MM.1S (cell line): ENCODE measurements around the gene IDI2.

Source experiments
- DNase-seq: peaks from one replicate; pipeline ENCODE4 v3.0.0-alpha.2; 2015
- H2AFZ ChIP-seq: fragments of 300-600 bp; sonication (generic); 2 replicates; pipeline ENCODE4 v1.6.0; 2016; ENCODE audit warnings: antibody characterized with exemption, low read length
- H3F3A ChIP-seq: fragments of 300-600 bp; sonication (generic); 2 replicates; pipeline ENCODE4 v1.6.1; 2016; ENCODE audit warnings: mild to moderate bottlenecking, antibody characterized with exemption, low read length, moderate library complexity, mixed read lengths; ENCODE audit not compliant: insufficient read depth
- H3K27ac ChIP-seq: fragments of 300-600 bp; sonication (generic); 2 replicates; pipeline ENCODE4 v1.5.1; 2016; ENCODE audit warnings: mild to moderate bottlenecking, low read length
- H3K27me3 ChIP-seq: fragments of 300-600 bp; sonication (generic); replicated peaks from 2 replicates; pipeline ENCODE4 v1.6.0; 2016; ENCODE audit warnings: low read length; ENCODE audit not compliant: insufficient read depth
- H3K36me3 ChIP-seq: fragments of 300-600 bp; sonication (generic); replicated peaks from 2 replicates; pipeline ENCODE4 v1.6.1; 2016; ENCODE audit warnings: mild to moderate bottlenecking, low read length, mixed read lengths; ENCODE audit not compliant: insufficient read depth
- H3K4me1 ChIP-seq: fragments of 300-600 bp; sonication (generic); 2 replicates; pipeline ENCODE4 v1.6.1; 2016; ENCODE audit warnings: low read length, mixed read lengths
- H3K4me2 ChIP-seq: fragments of 300-600 bp; sonication (generic); 2 replicates; pipeline ENCODE4 v1.6.0; 2016; ENCODE audit warnings: low read depth, low read length
- H3K4me3 ChIP-seq: fragments of 300-600 bp; sonication (generic); 2 replicates; pipeline ENCODE4 v1.5.1; 2016; ENCODE audit warnings: low read length, mixed read lengths
- H3K79me2 ChIP-seq: fragments of 300-600 bp; sonication (generic); 2 replicates; pipeline ENCODE4 v1.6.1; 2016; ENCODE audit warnings: mixed run types, low read length, mixed read lengths
- H3K9ac ChIP-seq: fragments of 300-600 bp; sonication (generic); 2 replicates; pipeline ENCODE4 v1.6.1; 2016; ENCODE audit warnings: low read length, mixed read lengths
- H3K9me2 ChIP-seq: fragments of 300-600 bp; sonication (generic); replicated peaks from 2 replicates; pipeline ENCODE4 v1.6.1; 2016; ENCODE audit warnings: mild to moderate bottlenecking, low read length, mixed read lengths; ENCODE audit not compliant: insufficient read depth
- H3K9me3 ChIP-seq: fragments of 300-600 bp; sonication (generic); replicated peaks from 2 replicates; pipeline ENCODE4 v1.6.1; 2016; ENCODE audit warnings: mild to moderate bottlenecking, low read length, mixed read lengths; ENCODE audit not compliant: insufficient read depth
- H4K20me1 ChIP-seq: fragments of 300-600 bp; sonication (generic); 2 replicates; pipeline ENCODE4 v1.6.1; 2016; ENCODE audit warnings: mild to moderate bottlenecking, low read length, moderate library complexity, mixed read lengths; ENCODE audit not compliant: insufficient read depth
- CTCF ChIP-seq: fragments of 300-600 bp; sonication (generic); IDR thresholded peaks from 2 replicates; pipeline ENCODE4 v1.5.1; 2016; ENCODE audit warnings: antibody characterized with exemption, low read length, mixed read lengths
- EZH2 ChIP-seq: fragments of 300-600 bp; sonication (generic); optimal IDR thresholded peaks from 2 replicates; pipeline ENCODE3; 2017; ENCODE audit warnings: low read depth, mild to moderate bottlenecking, antibody characterized with exemption, low read length, mixed read lengths
- EZH2phosphoT487 ChIP-seq: fragments of 300-600 bp; sonication (generic); IDR thresholded peaks from 2 replicates; pipeline ENCODE4 v1.6.1; 2018; ENCODE audit warnings: antibody characterized with exemption, low read length

IDI2 gene

GRCh38 chr10:1037098-1037497, 11.4 kb upstream of the IDI2 start:
- Histone ChIP-seq H3K9me2 (no peaks in the 10 kb centered on the region), H3K9ac (no peak overlapping the region), H3K27me3 (no peaks in the 10 kb centered on the region), H4K20me1 (no peaks in the 10 kb centered on the region), H3K9me3 (no peaks in the 10 kb centered on the region), H3K79me2 (0 out of 2 replicates have a peak, but pooled peaks cover 4% of the 10 kb centered on the region), H3K4me2 (no peak overlapping the region), H3F3A (0 out of 2 replicates have a peak, but pooled peaks cover 5% of the 10 kb centered on the region), H3K4me3 (no peak overlapping the region), H3K27ac (no peak overlapping the region), H3K4me1 (no peaks in the 10 kb centered on the region), H2AFZ (no peak overlapping the region), H3K36me3 (peaks cover 19% of the 10 kb centered on the region)
- no peak for DNase-seq
- TF ChIP-seq EZH2phosphoT487 = no peak
- no peak for TF ChIP-seq EZH2
- no peak for TF ChIP-seq CTCF

- H2AFZ ChIP-seq = no peak overlapping the region
- no peak overlapping the region for H3K27ac ChIP-seq
- no peaks in the 10 kb centered on the region for H3K9me2 ChIP-seq
- H3K27me3 ChIP-seq = no peaks in the 10 kb centered on the region
- no peaks in the 10 kb centered on the region for H3K4me1 ChIP-seq
- 0 out of 2 replicates have a peak, but pooled peaks cover 3% of the 10 kb centered on the region for H3K79me2 ChIP-seq
- no peak overlapping the region for H3K9ac ChIP-seq
- no peak for TF ChIP-seq EZH2phosphoT487
- TF ChIP-seq CTCF = no peak
- TF ChIP-seq EZH2 = no peak
- DNase-seq = no peak
- H3F3A ChIP-seq = 0 out of 2 replicates have a peak, but pooled peaks cover 5% of the 10 kb centered on the region
- H3K4me2 ChIP-seq = no peak overlapping the region
- H3K36me3 ChIP-seq = peaks cover 17% of the 10 kb centered on the region
- no peaks in the 10 kb centered on the region for H3K9me3 ChIP-seq
- no peak overlapping the region for H3K4me3 ChIP-seq
- no peaks in the 10 kb centered on the region for H4K20me1 ChIP-seq
Observed at GRCh38 chr10:1036341-1036791, 10.7 kb upstream of the IDI2 start.

GRCh38 chr10:1035201-1035600, 9.5 kb upstream of the IDI2 start:
- peaks cover 8% of the 10 kb centered on the region for H3K36me3 ChIP-seq
- no peaks in the 10 kb centered on the region for H3K27me3 ChIP-seq
- TF ChIP-seq EZH2phosphoT487 (no peak), EZH2 (no peak), CTCF (no peak)
- no peaks in the 10 kb centered on the region for H3K9me2 ChIP-seq
- no peaks in the 10 kb centered on the region for H3K79me2 ChIP-seq
- H3K4me2 ChIP-seq = no peak overlapping the region
- no peak overlapping the region for H3K27ac ChIP-seq
- H3F3A ChIP-seq = 0 out of 2 replicates have a peak, but pooled peaks cover 5% of the 10 kb centered on the region
- no peaks in the 10 kb centered on the region for H3K4me1 ChIP-seq
- H3K9ac ChIP-seq = no peak overlapping the region
- H3K4me3 ChIP-seq = no peak overlapping the region
- no peak for DNase-seq
- no peaks in the 10 kb centered on the region for H3K9me3 ChIP-seq
- no peak overlapping the region for H2AFZ ChIP-seq
- no peaks in the 10 kb centered on the region for H4K20me1 ChIP-seq
